H1 (cell line): Measurements from ENCODE around the gene DMXL1. TPM values are rescaled to one million over a fixed set of nuclear protein-coding genes. Genes with fewer than 3 reads are reported as not detected.

Source experiments
- BACH1 ChIP-seq: IDR thresholded peaks from 2 replicates; pipeline ENCODE4 v1.6.1; 2012; ENCODE audit warnings: low read length, improper control_type of control experiment
- BRCA1 ChIP-seq: IDR thresholded peaks from 2 replicates; pipeline ENCODE4 v1.6.1; 2012; ENCODE audit warnings: low read depth, low read length, improper control_type of control experiment
- CHD1 ChIP-seq: IDR thresholded peaks from 2 replicates; pipeline ENCODE4 v1.6.1; 2012; ENCODE audit warnings: low read depth, low read length, improper control_type of control experiment
- CHD2 ChIP-seq: IDR thresholded peaks from 2 replicates; pipeline ENCODE4 v1.6.1; 2012; ENCODE audit warnings: low read length, improper control_type of control experiment
- GTF2F1 ChIP-seq: IDR thresholded peaks from 2 replicates; pipeline ENCODE4 v1.6.1; 2012; ENCODE audit warnings: low read depth, low read length, improper control_type of control experiment, borderline replicate concordance
- KDM1A ChIP-seq: fragments of 200-600, 300-600 bp; sonication (generic); IDR thresholded peaks from 2 replicates; pipeline ENCODE4 v1.7.1; 2016; ENCODE audit warnings: mild to moderate bottlenecking, low read length, borderline replicate concordance
- MAFK ChIP-seq: IDR thresholded peaks from 2 replicates; pipeline ENCODE4 v1.6.1; 2012; ENCODE audit warnings: low read depth, mild to moderate bottlenecking, improper control_type of control experiment, low read length
- POLR2AphosphoS5 ChIP-seq: IDR thresholded peaks from 2 replicates; pipeline ENCODE4 v1.6.1; 2011; ENCODE audit warnings: low read depth, low read length
- RBBP5 ChIP-seq: IDR thresholded peaks from 2 replicates; pipeline ENCODE4 v1.7.1; 2012; ENCODE audit warnings: low read depth, mild to moderate bottlenecking, inconsistent platforms, low read length, moderate library complexity, borderline replicate concordance
- SP1 ChIP-seq: IDR thresholded peaks from 2 replicates; pipeline ENCODE4 v1.6.1; 2011; ENCODE audit warnings: low read depth, low read length
- TAF1 ChIP-seq: IDR thresholded peaks from 2 replicates; pipeline ENCODE4 v1.6.1; 2011; ENCODE audit warnings: mild to moderate bottlenecking, low read depth, low read length
- TAF7 ChIP-seq: optimal IDR thresholded peaks from 2 replicates; pipeline ENCODE3; 2011; ENCODE audit warnings: low read depth, mild to moderate bottlenecking, inconsistent platforms, low read length, moderate library complexity, borderline replicate concordance
- TEAD4 ChIP-seq: IDR thresholded peaks from 2 replicates; pipeline ENCODE4 v1.6.1; 2012; ENCODE audit warnings: low read depth, low read length, inconsistent platforms, mixed read lengths
- YY1 ChIP-seq: IDR thresholded peaks from 2 replicates; pipeline ENCODE4 v1.6.1; 2011; ENCODE audit warnings: low read depth, mild to moderate bottlenecking, low read length
- polyA plus RNA-seq, 7 experiments: library from polyadenylated mRNA; depleted of rRNA in 3 of 7; stranded (reverse) in 5 of 7; unstranded in 2 of 7; fragments of >200 nt in 5 of 7; fragments of 200-250 nt in 2 of 7; gene quantifications; 1 replicate in 5 of 7; 2 replicates in 1 of 7; 4 replicates in 1 of 7; pipeline versions ENCODE4 v1.2.1 to v1.2.3, GENCODE V29; 2011 to 2013; ENCODE audit warnings: missing spikeins in 2 of 7, mixed read lengths in 2 of 7
- total RNA-seq: library from RNA; stranded (reverse); fragmentation: NEBNext Ultra II Directional; extraction: Animal tissue kit (Norgen Biotek cat#: 25700); gene quantifications from 2 replicates; pipeline ENCODE4 v1.2.1, GENCODE V29; 2021
- TF ChIP-seq, protein P1 (sequence below): IDR thresholded peaks from 2 replicates; pipeline ENCODE4 v1.6.1; 2011; ENCODE audit warnings: low read depth, mild to moderate bottlenecking, low read length; ENCODE audit not compliant: insufficient read depth

DMXL1 gene
- total and polyA plus RNA-seq, 2 of the 8 experiments (the other 6 are each of a cell fraction or from before 2014, with no cell fraction given): 10.1 to 43.9 TPM

DNA sequence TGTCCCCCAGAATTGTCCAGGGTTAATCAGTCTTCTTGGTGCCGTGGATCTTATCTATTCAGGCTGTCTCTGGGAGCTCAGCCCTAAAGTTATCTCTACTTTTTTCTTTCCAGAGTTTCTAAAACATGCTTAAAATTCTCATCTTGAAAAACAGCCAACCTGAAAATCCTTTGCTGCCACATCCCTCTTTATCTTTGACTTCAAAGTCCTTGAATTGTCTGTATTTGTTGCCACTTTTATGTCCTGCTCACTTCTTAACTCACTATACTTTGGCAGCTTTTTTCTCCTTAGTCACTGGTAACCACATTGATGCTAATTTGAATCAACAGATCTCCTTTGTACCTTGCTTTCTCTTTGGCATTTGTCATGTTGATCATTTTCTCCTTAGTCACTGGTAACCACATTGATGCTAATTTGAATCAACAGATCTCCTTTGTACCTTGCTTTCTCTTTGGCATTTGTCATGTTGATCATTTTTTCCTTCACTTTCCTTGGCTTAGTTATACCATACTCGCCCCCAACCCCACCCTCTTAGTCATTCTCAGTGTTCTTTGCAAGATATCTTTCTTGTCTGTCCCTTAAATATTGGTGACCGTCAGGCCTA lies 8.5 kb downstream of the DMXL1 start (continued):
- peak; percentile 68 for TF ChIP-seq SP1
- TF ChIP-seq BACH1: peak; percentile 95
- TF ChIP-seq, protein P1, sequence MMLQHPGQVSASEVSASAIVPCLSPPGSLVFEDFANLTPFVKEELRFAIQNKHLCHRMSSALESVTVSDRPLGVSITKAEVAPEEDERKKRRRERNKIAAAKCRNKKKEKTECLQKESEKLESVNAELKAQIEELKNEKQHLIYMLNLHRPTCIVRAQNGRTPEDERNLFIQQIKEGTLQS: no peak
- no peak for TF ChIP-seq CHD2
- TF ChIP-seq KDM1A: no peak
- TF ChIP-seq MAFK: peak; percentile 79
- TF ChIP-seq GTF2F1: 0 out of 2 replicates have a peak, but pooled peaks have one; percentile 13
- no peak for TF ChIP-seq TEAD4
- no peak for TF ChIP-seq POLR2AphosphoS5
- no peak for TF ChIP-seq TAF7
- TF ChIP-seq BRCA1: no peak
- no peak for TF ChIP-seq YY1
- TF ChIP-seq RBBP5: no peak
- 0 out of 2 replicates have a peak, but pooled peaks have one; percentile 47 for TF ChIP-seq TAF1
- TF ChIP-seq CHD1: no peak
